ENCODE measurements around the gene MYO1D.
A peak's percentile ranks its signal among the peaks of the same experiment; 100 is the strongest.
"Not testable (repeated sequence)": the region's sequence is repeated elsewhere in the genome, so short reads cannot be mapped to it uniquely, and the experiment has no call there.

The MYO1D gene

GRCh38 chr17:32827227-32827626 is 49.7 kb downstream of the MYO1D start:
- Histone ChIP-seq H3K36me3 (ENCODE audit: control insufficient read depth in 5 of 5, insufficient read depth in 5 of 5, low read length in 5 of 5) (no peaks in the 10 kb centered on the region), H3K9me3 (ENCODE audit: control insufficient read depth in 5 of 5, low read length in 5 of 5) (no peaks in the 10 kb centered on the region), H3K9ac (ENCODE audit: low read length in 5 of 5) (no peak overlapping the region), H3K4me3 (ENCODE audit: low read depth in 1 of 5, low read length in 5 of 5) (no peak overlapping the region), H3K27ac (ENCODE audit: low read depth, low read length) (no peak overlapping the region), H3K27me3 (ENCODE audit: control insufficient read depth in 5 of 5, insufficient read depth in 4 of 5, low read length in 5 of 5) (no peaks in the 10 kb centered on the region), H3K4me1 (ENCODE audit: control insufficient read depth in 5 of 5, insufficient read depth in 5 of 5, low read length in 5 of 5) (peaks cover 3 to 17% (median 10%) of the 10 kb centered on the region in 5 donors)

GRCh38 chr17:32826076-32826475 is 50.8 kb downstream of the MYO1D start:
- Histone ChIP-seq H3K4me1 (ENCODE audit: control insufficient read depth in 5 of 5, insufficient read depth in 5 of 5, low read length in 5 of 5) (peaks cover 3 to 17% (median 10%) of the 10 kb centered on the region in 5 donors), H3K27me3 (ENCODE audit: control insufficient read depth in 5 of 5, insufficient read depth in 4 of 5, low read length in 5 of 5) (no peaks in the 10 kb centered on the region), H3K9ac (ENCODE audit: low read length in 5 of 5) (no peak overlapping the region), H3K9me3 (ENCODE audit: control insufficient read depth in 5 of 5, low read length in 5 of 5) (no peaks in the 10 kb centered on the region), H3K27ac (ENCODE audit: low read depth, low read length) (no peak overlapping the region), H3K4me3 (ENCODE audit: low read depth in 1 of 5, low read length in 5 of 5) (no peak overlapping the region), H3K36me3 (ENCODE audit: control insufficient read depth in 5 of 5, insufficient read depth in 5 of 5, low read length in 5 of 5) (no peaks in the 10 kb centered on the region)

GRCh38 chr17:32824334-32824733 is 52.6 kb downstream of the MYO1D start:
- Histone ChIP-seq H3K27me3 (ENCODE audit: control insufficient read depth in 5 of 5, insufficient read depth in 4 of 5, low read length in 5 of 5) (no peaks in the 10 kb centered on the region), H3K4me3 (ENCODE audit: low read depth in 1 of 5, low read length in 5 of 5) (no peak overlapping the region), H3K9me3 (ENCODE audit: control insufficient read depth in 5 of 5, low read length in 5 of 5) (no peaks in the 10 kb centered on the region), H3K4me1 (ENCODE audit: control insufficient read depth in 5 of 5, insufficient read depth in 5 of 5, low read length in 5 of 5) (peaks cover 3 to 23% (median 12%) of the 10 kb centered on the region in 5 donors), H3K9ac (ENCODE audit: low read length in 5 of 5) (no peak overlapping the region), H3K27ac (ENCODE audit: low read depth, low read length) (no peak overlapping the region), H3K36me3 (ENCODE audit: control insufficient read depth in 5 of 5, insufficient read depth in 5 of 5, low read length in 5 of 5) (no peaks in the 10 kb centered on the region)

GRCh38 chr17:32822996-32823395 is 53.9 kb downstream of the MYO1D start:
- H3K36me3 ChIP-seq (ENCODE audit: control insufficient read depth in 5 of 5, insufficient read depth in 5 of 5, low read length in 5 of 5): no peaks in the 10 kb centered on the region
- H3K9ac ChIP-seq (ENCODE audit: low read length in 5 of 5): no peak overlapping the region
- H3K27me3 ChIP-seq (ENCODE audit: control insufficient read depth in 5 of 5, insufficient read depth in 4 of 5, low read length in 5 of 5): no peaks in the 10 kb centered on the region
- no peak overlapping the region for H3K27ac ChIP-seq (ENCODE audit: low read depth, low read length)
- H3K4me3 ChIP-seq (ENCODE audit: low read depth in 1 of 5, low read length in 5 of 5): peak overlapping the region in 3 of 5 donors; percentile 41 to 52 (median 47)
- no peaks in the 10 kb centered on the region for H3K9me3 ChIP-seq (ENCODE audit: control insufficient read depth in 5 of 5, low read length in 5 of 5)
- H3K4me1 ChIP-seq (ENCODE audit: control insufficient read depth in 5 of 5, insufficient read depth in 5 of 5, low read length in 5 of 5): peaks cover 2 to 28% (median 19%) of the 10 kb centered on the region in 5 donors

- H3K36me3 ChIP-seq (ENCODE audit: control insufficient read depth in 5 of 5, insufficient read depth in 5 of 5, low read length in 5 of 5); H3K27ac ChIP-seq (ENCODE audit: low read depth, low read length); H3K9ac ChIP-seq (ENCODE audit: low read length in 5 of 5); H3K27me3 ChIP-seq (ENCODE audit: control insufficient read depth in 5 of 5, insufficient read depth in 4 of 5, low read length in 5 of 5); H3K9me3 ChIP-seq (ENCODE audit: control insufficient read depth in 5 of 5, low read length in 5 of 5): not testable (repeated sequence)
- Histone ChIP-seq H3K4me3 (ENCODE audit: low read depth in 1 of 5, low read length in 5 of 5) (peak overlapping the region in 3 of 5 donors; percentile 47 to 52 (median 47)), H3K4me1 (ENCODE audit: control insufficient read depth in 5 of 5, insufficient read depth in 5 of 5, low read length in 5 of 5) (peaks cover 0 to 23% (median 15%) of the 10 kb centered on the region in 5 donors)
Measured at GRCh38 chr17:32821987-32822934, 54.7 kb downstream of the MYO1D start.

- Histone ChIP-seq H3K9me3 (ENCODE audit: control insufficient read depth in 5 of 5, low read length in 5 of 5) (no peaks in the 10 kb centered on the region), H3K4me1 (ENCODE audit: control insufficient read depth in 5 of 5, insufficient read depth in 5 of 5, low read length in 5 of 5) (peaks cover 0 to 23% (median 15%) of the 10 kb centered on the region in 5 donors), H3K27me3 (ENCODE audit: control insufficient read depth in 5 of 5, insufficient read depth in 4 of 5, low read length in 5 of 5) (no peaks in the 10 kb centered on the region), H3K9ac (ENCODE audit: low read length in 5 of 5) (no peak overlapping the region), H3K4me3 (ENCODE audit: low read depth in 1 of 5, low read length in 5 of 5) (no peak overlapping the region), H3K27ac (ENCODE audit: low read depth, low read length) (no peak overlapping the region), H3K36me3 (ENCODE audit: control insufficient read depth in 5 of 5, insufficient read depth in 5 of 5, low read length in 5 of 5) (no peaks in the 10 kb centered on the region)
Measured at GRCh38 chr17:32820440-32820839, 56.5 kb downstream of the MYO1D start.

- no peaks in the 10 kb centered on the region for H3K9me3 ChIP-seq (ENCODE audit: control insufficient read depth in 5 of 5, low read length in 5 of 5)
- H3K36me3 ChIP-seq (ENCODE audit: control insufficient read depth in 5 of 5, insufficient read depth in 5 of 5, low read length in 5 of 5): no peaks in the 10 kb centered on the region
- H3K4me1 ChIP-seq (ENCODE audit: control insufficient read depth in 5 of 5, insufficient read depth in 5 of 5, low read length in 5 of 5): peaks cover 0 to 29% (median 15%) of the 10 kb centered on the region in 5 donors
- no peaks in the 10 kb centered on the region for H3K27me3 ChIP-seq (ENCODE audit: control insufficient read depth in 5 of 5, insufficient read depth in 4 of 5, low read length in 5 of 5)
- no peak overlapping the region for H3K9ac ChIP-seq (ENCODE audit: low read length in 5 of 5)
- peak overlapping the region; percentile 26 for H3K27ac ChIP-seq (ENCODE audit: low read depth, low read length)
- H3K4me3 ChIP-seq (ENCODE audit: low read depth in 1 of 5, low read length in 5 of 5): no peak overlapping the region
Measured at GRCh38 chr17:32819787-32820186, 57.1 kb downstream of the MYO1D start.

- Histone ChIP-seq H3K9ac (ENCODE audit: low read length in 5 of 5) (no peak overlapping the region), H3K9me3 (ENCODE audit: control insufficient read depth in 5 of 5, low read length in 5 of 5) (no peaks in the 10 kb centered on the region), H3K36me3 (ENCODE audit: control insufficient read depth in 5 of 5, insufficient read depth in 5 of 5, low read length in 5 of 5) (no peaks in the 10 kb centered on the region), H3K27me3 (ENCODE audit: control insufficient read depth in 5 of 5, insufficient read depth in 4 of 5, low read length in 5 of 5) (no peaks in the 10 kb centered on the region), H3K4me3 (ENCODE audit: low read depth in 1 of 5, low read length in 5 of 5) (peak overlapping the region in 1 of 5 donors; percentile 29), H3K27ac (ENCODE audit: low read depth, low read length) (peak overlapping the region; percentile 26), H3K4me1 (ENCODE audit: control insufficient read depth in 5 of 5, insufficient read depth in 5 of 5, low read length in 5 of 5) (peaks cover 0 to 31% (median 15%) of the 10 kb centered on the region in 5 donors)
Measured at GRCh38 chr17:32819035-32819434, 57.9 kb downstream of the MYO1D start.

- no peak overlapping the region for H3K4me3 ChIP-seq (ENCODE audit: low read depth in 1 of 5, low read length in 5 of 5)
- no peak overlapping the region for H3K27ac ChIP-seq (ENCODE audit: low read depth, low read length)
- H3K4me1 ChIP-seq (ENCODE audit: control insufficient read depth in 5 of 5, insufficient read depth in 5 of 5, low read length in 5 of 5): peaks cover 0 to 31% (median 12%) of the 10 kb centered on the region in 5 donors
- no peaks in the 10 kb centered on the region for H3K27me3 ChIP-seq (ENCODE audit: control insufficient read depth in 5 of 5, insufficient read depth in 4 of 5, low read length in 5 of 5)
- no peaks in the 10 kb centered on the region for H3K36me3 ChIP-seq (ENCODE audit: control insufficient read depth in 5 of 5, insufficient read depth in 5 of 5, low read length in 5 of 5)
- no peak overlapping the region for H3K9ac ChIP-seq (ENCODE audit: low read length in 5 of 5)
- H3K9me3 ChIP-seq (ENCODE audit: control insufficient read depth in 5 of 5, low read length in 5 of 5): no peaks in the 10 kb centered on the region
Measured at GRCh38 chr17:32815460-32815859, 61.5 kb downstream of the MYO1D start.

- Histone ChIP-seq H3K27ac (ENCODE audit: low read depth, low read length) (no peak overlapping the region), H3K4me1 (ENCODE audit: control insufficient read depth in 5 of 5, insufficient read depth in 5 of 5, low read length in 5 of 5) (peaks cover 0 to 28% (median 12%) of the 10 kb centered on the region in 5 donors), H3K27me3 (ENCODE audit: control insufficient read depth in 5 of 5, insufficient read depth in 4 of 5, low read length in 5 of 5) (no peaks in the 10 kb centered on the region), H3K9me3 (ENCODE audit: control insufficient read depth in 5 of 5, low read length in 5 of 5) (no peaks in the 10 kb centered on the region), H3K9ac (ENCODE audit: low read length in 5 of 5) (no peak overlapping the region), H3K36me3 (ENCODE audit: control insufficient read depth in 5 of 5, insufficient read depth in 5 of 5, low read length in 5 of 5) (no peaks in the 10 kb centered on the region), H3K4me3 (ENCODE audit: low read depth in 1 of 5, low read length in 5 of 5) (no peak overlapping the region)
Measured at GRCh38 chr17:32814836-32815235, 62.1 kb downstream of the MYO1D start.
